ENCODE measurements around the gene S100PBP.
"Not testable (repeated sequence)": the region's sequence is repeated elsewhere in the genome, so short reads cannot be mapped to it uniquely, and the experiment has no call there.

S100PBP gene

GRCh38 chr1:32901823-32902534 is 84.5 kb downstream of the S100PBP start:
- DNase-seq = no peak

GRCh38 chr1:32902535-32902920 is 85.1 kb downstream of the S100PBP start:
- no peak for DNase-seq

GRCh38 chr1:32903991-32904785 is 86.7 kb downstream of the S100PBP start:
- DNase-seq = no peak

- DNase-seq = no peak
Measured at GRCh38 chr1:32904797-32905196, 87.3 kb downstream of the S100PBP start.

GRCh38 chr1:32905588-32905987 is 88.1 kb downstream of the S100PBP start:
- not testable (repeated sequence) for DNase-seq

GRCh38 chr1:32906654-32907053 is 89.2 kb downstream of the S100PBP start:
- DNase-seq = no peak

DNA sequence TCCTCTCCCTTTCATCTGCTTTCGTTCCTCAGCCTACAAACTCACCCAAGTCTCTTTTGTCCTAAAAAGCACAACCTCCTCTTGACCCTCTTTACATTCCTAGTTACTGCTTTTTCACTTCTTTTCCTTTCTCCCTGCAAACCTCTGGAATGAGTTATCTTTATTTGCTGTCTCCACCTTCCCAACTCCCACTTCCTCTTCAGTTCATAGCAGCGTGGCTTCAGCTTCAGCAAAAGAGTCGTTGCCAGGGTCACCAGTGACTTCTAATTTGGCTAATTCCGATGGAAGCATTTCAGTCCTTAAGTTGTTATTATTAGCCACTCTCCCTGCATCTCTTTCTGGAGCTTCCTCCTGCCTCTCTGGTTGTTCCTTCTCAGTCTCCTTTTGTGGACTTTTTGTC is 90.0 kb downstream of the S100PBP start:
- no peak for DNase-seq
